IMR-90 (cell line): ENCODE data around the gene GNAT2.

Source experiments
- CTCF ChIP-seq: conservative IDR thresholded peaks from 2 replicates; pipeline ENCODE4 v1.5.1; 2012; ENCODE audit warnings: mild to moderate bottlenecking, low read depth, low read length, improper control_type of control experiment
- MAFK ChIP-seq: IDR thresholded peaks from 2 replicates; pipeline ENCODE4 v1.6.1; 2012; ENCODE audit warnings: low read depth, low read length, improper control_type of control experiment
- MAZ ChIP-seq: IDR thresholded peaks from 2 replicates; pipeline ENCODE4 v1.6.1; 2012; ENCODE audit warnings: low read depth, mild to moderate bottlenecking, low read length, improper control_type of control experiment, moderate library complexity, borderline replicate concordance
- POLR2A ChIP-seq: IDR thresholded peaks from 2 replicates; pipeline ENCODE4 v1.6.1; 2012; ENCODE audit warnings: mild to moderate bottlenecking, low read depth, low read length
- RAD21 ChIP-seq: IDR thresholded peaks from 2 replicates; pipeline ENCODE4 v1.6.1; 2012; ENCODE audit warnings: low read length, improper control_type of control experiment
- SMC3 ChIP-seq: fragments of 150-350 bp; IDR thresholded peaks from 2 replicates; pipeline ENCODE4 v1.6.1; 2016; ENCODE audit warnings: low read depth, mild to moderate bottlenecking, antibody characterized with exemption, low read length, moderate library complexity

DNA sequence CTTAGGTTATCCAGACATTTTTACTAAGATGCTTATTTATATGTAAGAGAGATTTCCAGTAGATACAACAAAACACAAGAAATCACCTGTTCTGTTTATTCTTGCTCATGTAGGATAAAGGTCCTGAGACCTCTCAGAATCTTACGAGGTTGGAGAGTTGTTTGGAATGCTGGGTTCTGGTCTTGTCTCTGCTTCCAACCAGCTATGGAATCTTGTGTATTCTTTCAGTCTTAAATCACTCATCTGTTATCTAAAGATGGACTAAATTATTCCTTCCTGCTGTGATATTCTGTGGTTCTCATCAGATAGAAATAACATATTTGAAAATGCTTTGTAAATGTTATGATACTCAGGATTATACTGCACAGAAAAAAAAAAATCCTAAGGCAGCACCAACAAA is 21.3 kb downstream of the GNAT2 start:
- TF ChIP-seq CTCF (no peak), MAFK (no peak), RAD21 (no peak), MAZ (no peak), SMC3 (no peak), POLR2A (no peak)
